Renal cortex interstitium (tissue), 11 donors: ENCODE data around the gene TEN1. TPM values are rescaled to one million over a fixed set of nuclear protein-coding genes. Genes with fewer than 3 reads are reported as not detected.
"Not testable (repeated sequence)": the region's sequence is repeated elsewhere in the genome, so short reads cannot be mapped to it uniquely, and the experiment has no call there.

Experiments used
- DNase-seq, 11 donors: peaks; one replicate each; pipeline ENCODE4 v3.0.0-alpha.2; 2013; ENCODE audit warnings: low read depth in 9 of 11, low spot score in 4 of 11; ENCODE audit errors: extremely low read depth in 1 of 11
- polyA plus RNA-seq, 3 donors: library from polyadenylated mRNA; unstranded; fragments of 120-200 nt; gene quantifications; one replicate each; pipeline ENCODE4 v1.2.1, GENCODE V29; 2013; ENCODE audit not compliant: insufficient read length in 3 of 3

TEN1 gene
- polyA plus RNA-seq, 3 donors: 19.5 to 26.9 (median 23.3) TPM

DNA sequence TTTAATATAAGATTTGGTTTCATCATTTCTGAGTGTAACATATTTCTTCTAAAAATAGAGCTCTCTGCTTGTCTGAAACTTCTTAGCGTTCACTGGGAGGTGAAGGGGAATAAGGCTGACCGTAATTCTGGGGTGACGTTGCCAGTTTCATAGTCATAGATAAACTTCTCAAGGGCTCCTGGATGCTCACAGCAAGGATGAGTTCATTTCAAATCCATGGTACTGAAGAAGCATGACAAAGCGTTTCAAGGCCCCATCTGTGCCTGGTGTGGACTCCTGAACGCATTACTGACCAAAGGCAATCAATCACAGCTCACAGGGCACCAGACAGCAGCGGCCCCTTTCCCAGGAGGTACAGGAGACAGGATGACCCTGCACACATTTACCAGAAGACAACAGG lies 60.1 kb downstream of the TEN1 start:
- no peak for DNase-seq

DNA sequence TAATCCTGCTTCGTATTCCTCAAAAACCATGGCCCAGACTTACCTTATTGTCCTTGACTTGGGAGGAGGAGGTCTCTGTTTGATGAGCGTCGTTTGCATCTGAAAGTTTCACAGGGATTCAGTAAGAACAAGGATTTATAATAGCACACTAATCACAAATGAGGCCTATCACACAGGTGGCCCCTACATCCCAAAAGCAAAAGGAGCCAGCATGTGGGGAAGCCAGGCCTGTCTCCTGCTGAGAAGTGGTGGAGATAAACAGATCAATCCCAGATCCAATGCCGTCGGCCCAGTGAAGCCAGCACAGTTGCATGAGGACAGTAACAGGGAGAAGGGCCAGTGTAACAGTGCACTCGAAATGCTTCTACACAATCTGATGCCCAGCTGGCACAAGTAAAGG lies 61.3 kb downstream of the TEN1 start:
- DNase-seq: no peak

DNA sequence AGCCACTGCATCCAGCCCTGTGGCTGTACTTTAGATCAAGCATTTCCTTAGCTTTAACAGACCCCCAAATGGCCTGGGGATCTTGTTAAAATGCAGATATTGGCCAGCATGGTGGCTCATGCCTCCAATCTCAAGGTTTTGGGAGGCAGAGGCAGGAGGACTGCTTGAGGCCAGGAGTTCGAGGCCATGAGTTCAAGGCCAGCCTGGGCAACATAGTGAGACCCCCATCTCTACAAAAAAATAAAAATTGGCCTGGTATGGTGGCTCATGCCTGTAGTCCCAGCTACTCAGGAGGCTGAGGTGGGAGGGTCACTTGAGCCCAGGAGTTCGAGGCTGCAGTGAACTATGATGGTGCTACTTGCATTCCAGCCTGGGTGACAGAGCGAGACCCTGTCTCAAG lies 63.8 kb downstream of the TEN1 start:
- DNase-seq: not testable (repeated sequence)

DNA sequence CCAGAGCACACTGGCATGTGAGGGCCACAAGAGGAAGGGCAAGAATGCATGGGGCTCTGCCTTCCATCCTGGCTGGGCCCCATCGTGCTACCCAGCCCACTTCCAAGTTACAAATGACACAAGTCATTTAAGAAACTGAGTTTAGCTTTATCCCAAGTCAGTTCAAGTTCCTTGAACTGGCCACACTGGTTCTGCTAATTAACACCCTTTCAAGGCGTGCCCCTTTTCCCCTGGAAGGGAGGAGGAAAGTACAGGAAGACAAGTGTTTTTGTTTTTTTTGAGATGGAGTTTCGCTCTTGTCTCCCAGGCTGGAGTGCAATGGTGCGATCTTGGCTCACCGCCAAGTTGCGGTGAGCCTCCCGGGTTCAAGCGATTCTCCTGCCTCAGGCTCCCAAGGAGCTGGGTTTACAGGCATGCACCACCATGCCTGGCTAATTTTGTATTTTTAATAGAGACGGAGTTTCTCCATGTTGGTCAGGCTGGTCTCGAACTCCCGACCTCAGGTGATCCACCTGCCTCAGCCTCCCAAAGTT lies 65.5 kb downstream of the TEN1 start:
- DNase-seq: not testable (repeated sequence)

DNA sequence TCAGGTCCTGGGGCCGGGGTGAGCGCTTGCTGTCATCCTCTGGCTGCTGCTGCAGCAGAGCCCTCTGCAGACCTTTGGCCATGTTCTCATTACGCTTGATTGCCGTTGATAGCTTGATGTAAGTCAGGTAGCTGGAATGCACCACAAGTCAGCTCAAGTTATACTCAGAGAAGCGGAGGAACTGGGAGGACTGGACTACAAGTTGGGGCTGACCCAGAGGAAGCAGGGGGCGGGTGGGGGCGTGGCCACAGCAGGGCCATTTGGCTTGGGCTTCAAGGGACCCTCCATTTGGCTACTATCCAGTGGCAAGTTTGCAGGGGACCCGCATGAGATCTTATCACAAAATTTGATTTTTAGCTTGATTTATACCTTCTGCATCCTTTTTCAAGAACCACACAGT lies 67.0 kb downstream of the TEN1 start:
- DNase-seq: no peak

DNA sequence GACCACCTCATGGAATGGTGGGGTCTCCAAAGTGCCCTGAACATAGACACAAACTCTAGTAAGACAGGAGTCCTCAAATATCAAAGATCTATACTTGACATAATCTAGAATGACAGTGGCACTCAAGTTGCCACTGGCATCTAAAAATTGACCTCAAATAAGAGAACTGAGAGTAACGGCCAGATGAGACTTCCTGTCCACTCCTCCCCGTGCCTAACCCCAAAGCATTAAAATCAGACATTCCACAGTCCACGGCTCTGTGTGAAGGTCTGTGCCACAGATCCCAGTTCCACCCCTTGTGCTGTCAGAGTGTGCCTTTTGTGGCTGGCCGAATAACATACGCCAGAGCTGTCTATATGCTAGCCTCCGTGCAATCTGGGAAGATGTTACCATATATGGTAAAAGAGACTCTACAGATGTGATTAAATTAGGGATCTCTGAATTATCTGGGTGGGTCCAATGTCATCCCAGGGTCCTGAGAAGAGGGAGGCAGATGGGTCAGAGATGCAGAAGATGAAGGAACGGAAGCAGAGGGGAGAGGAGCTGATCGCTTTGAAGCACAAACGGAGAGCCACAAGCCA lies 69.1 kb downstream of the TEN1 start:
- DNase-seq: no peak

DNA sequence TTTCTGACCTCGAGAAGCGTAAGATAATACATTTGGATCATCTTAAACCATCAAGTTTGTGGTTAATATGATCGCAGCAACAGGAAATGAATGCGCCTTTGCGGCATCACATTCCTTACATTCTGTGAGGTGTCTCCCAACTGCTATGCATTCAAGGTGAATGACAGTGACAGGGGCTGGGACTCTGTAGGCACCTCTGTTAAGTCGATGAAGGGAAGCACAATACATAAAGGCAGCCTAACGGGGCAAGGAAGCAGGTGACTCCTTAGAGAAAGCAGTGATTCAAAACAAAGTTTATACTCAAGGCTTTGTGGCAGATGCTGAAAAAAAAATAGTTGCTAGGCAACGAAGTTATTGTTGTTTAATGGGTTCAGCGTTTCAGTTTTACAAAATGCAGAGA lies 69.7 kb downstream of the TEN1 start:
- DNase-seq: no peak

DNA sequence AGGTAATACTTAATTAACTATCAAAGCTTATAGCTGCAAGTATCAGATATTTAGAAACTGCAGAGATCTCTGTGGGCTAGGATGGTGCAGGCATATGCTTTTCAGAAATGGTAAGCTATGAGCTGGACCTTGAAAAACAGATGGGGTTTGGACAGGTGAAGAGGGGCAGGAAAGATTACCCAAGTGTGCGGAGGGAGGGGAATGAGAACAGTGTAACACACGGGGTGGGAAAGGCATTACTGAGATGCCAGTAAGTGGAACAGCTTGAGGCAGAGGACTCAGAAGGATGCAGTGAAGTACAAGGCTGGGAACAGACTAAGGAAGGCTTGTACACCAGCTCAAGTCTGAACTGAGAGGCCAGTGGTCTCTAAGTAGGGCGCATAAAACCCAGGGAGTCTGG lies 70.2 kb downstream of the TEN1 start:
- DNase-seq: no peak

DNA sequence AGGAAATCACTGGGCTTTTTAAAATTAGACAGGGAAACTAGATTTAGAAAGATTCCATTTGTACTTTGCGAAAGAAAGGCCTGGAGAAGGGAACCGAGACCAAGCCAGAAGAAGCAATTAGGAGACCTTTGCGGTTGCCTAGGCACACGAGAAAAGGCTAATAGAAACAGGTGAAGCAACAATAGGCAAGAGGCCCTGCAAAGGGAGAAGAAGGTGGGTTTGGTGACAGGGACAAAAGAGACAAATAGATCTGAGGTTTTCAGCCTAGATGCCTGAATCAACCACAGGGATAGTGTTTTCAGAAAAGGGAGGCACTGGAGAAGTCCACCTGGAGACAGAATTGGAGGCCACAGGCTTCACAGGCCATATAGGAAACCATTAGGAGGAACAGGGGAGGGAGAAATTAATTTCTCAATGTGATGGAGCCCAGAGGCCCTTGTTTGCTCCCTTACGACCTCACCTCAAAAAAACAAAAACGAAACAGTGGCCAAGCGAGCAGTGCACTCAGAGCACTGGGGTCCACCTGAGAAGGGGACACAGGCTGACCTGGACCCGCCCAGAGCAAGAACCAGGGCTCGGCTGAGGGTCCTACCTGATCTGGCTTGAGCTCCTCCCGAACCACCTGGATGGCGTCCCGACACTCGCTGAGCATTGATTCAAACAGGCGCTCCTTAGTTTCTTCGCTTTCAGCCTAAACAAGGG lies 70.9 kb downstream of the TEN1 start:
- DNase-seq: no peak

Other genes with a start within 250 kb of the TEN1 start
- 10 to 100 TPM; 19.7 to 37.6 (median 32.9) TPM for gene GALK1, start 214.0 kb upstream of the TEN1 start, polyA plus RNA-seq
- 10 to 100 TPM; 34.1 to 52.2 (median 42.4) TPM for gene UNK, start 194.4 kb upstream of the TEN1 start, polyA plus RNA-seq
- 1 to 10 TPM; 4.5 to 6.9 (median 5.5) TPM for gene UNC13D, start 134.8 kb upstream of the TEN1 start, polyA plus RNA-seq
- 100 to 1,000 TPM in 1 of 3 donors, 10 to 100 TPM in 2; 73.9 to 104 (median 86.0) TPM for gene WBP2, start 123.9 kb upstream of the TEN1 start, polyA plus RNA-seq
- gene TRIM47, start 100.7 kb upstream of the TEN1 start, polyA plus RNA-seq: 1 to 10 TPM; 5.1 to 9.3 (median 9.3) TPM
- gene TRIM65, start 82.3 kb upstream of the TEN1 start, polyA plus RNA-seq: 10 to 100 TPM; 11.2 to 18.4 (median 15.5) TPM
- 10 to 100 TPM; 68.1 to 97.2 (median 95.4) TPM for gene MRPL38, start 74.4 kb upstream of the TEN1 start, polyA plus RNA-seq
- gene FBF1, start 38.2 kb upstream of the TEN1 start, polyA plus RNA-seq: 10 to 100 TPM in 2 of 3 donors, 1 to 10 TPM in 1; 7.5 to 14.4 (median 12.4) TPM
- 10 to 100 TPM; 31.0 to 37.8 (median 32.4) TPM for gene ACOX1, start 74 bp upstream of the TEN1 start, polyA plus RNA-seq
- 10 to 100 TPM; 12.7 to 26.6 (median 15.7) TPM for gene CDK3, start 21.6 kb downstream of the TEN1 start, polyA plus RNA-seq
- 10 to 100 TPM; 13.5 to 25.8 (median 19.3) TPM for gene EVPL, start 48.1 kb downstream of the TEN1 start, polyA plus RNA-seq
- 100 to 1,000 TPM; 101 to 122 (median 118) TPM for gene SRP68, start 93.3 kb downstream of the TEN1 start, polyA plus RNA-seq
- gene GALR2, start 95.5 kb downstream of the TEN1 start, polyA plus RNA-seq: 1 to 10 TPM in 1 of 3 donors, under 1 TPM in 2; 0.28 to 1.8 (median 0.29) TPM
- gene ZACN, start 99.9 kb downstream of the TEN1 start, polyA plus RNA-seq: 10 to 100 TPM in 2 of 3 donors, 1 to 10 TPM in 1; 8.5 to 24.6 (median 15.8) TPM
- 100 to 1,000 TPM; 150 to 184 (median 159) TPM for gene EXOC7, start 124.5 kb downstream of the TEN1 start, polyA plus RNA-seq
- 10 to 100 TPM; 16.7 to 26.9 (median 23.6) TPM for gene FOXJ1, start 162.0 kb downstream of the TEN1 start, polyA plus RNA-seq